ENCODE results near the gene JAKMIP2.

Gene JAKMIP2

DNA sequence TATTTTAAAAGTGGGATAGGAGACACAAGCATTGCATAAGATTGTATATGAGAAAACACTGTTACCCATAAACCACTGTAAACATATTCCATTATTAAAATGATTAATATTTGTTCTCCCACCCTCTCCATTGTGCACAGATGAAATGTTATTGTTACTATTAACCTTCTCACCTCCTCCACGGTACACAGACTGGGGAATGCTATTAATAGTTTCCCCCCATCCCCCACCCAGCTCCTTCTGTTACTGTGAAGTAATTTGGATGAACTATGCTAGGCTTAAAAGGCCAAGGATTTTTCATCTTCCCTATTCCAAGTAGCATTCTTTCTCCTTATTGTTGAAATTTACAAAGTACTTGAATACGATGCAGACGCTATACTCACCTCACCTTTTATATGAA lies 91.4 kb downstream of the JAKMIP2 start:
- no peak for DNase-seq

GRCh38 chr5:147690595-147690994 lies 91.9 kb downstream of the JAKMIP2 start:
- DNase-seq, result no peak

- DNase-seq, result no peak
Observed at GRCh38 chr5:147689426-147689825, 93.1 kb downstream of the JAKMIP2 start.

DNA sequence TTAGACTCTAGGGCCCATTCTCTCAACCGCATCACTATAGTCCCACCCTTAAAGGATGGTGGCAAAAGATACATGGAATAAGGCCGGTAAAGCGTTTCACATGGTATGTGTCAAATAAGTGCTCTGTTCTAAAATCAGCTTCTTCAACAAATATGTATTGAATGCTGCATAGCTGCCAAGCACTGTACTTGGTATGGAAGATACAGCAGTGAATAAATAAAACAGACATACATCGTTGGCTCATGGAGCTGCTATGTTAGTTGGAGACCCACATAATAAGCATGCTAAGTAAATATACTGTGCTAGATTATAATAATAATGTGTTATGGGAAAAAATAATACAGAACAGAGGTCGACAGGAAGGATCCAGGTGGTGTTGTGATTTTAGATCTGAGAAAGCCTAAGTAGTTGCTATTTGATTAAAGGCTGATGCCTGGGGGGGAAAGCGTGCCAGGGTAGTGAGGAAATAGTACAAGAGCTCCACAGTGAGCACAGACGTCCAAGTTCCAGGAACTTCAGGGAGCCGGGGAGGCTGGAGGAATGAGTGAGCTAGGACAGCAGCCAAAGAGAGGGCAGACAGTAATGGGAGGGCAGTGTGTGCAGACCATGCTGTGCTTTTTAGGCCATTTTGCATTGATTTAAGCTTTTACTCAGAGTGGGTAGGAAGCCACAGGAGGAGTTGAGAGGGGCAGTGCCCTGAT lies 93.7 kb downstream of the JAKMIP2 start:
- DNase-seq, result no peak

DNA sequence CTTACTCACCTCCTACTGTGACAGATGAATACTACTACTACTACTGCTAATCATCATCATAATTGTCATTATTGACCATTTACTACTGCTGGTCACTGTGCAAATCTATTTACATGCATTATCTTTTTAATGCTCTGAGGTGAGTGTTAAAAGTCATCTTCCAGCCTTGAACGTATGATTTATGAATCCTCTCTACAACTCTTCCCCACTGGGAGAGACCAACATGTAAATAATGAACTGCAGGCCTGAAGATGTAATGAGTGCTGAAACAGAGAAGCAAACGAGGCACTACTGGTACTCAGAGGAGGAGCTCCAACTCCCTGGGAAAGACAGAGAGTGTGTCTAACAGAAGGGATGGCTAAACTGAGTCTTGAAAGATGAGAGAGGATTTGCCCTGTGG lies 95.4 kb downstream of the JAKMIP2 start:
- no peak for DNase-seq

- no peak for DNase-seq
Observed at GRCh38 chr5:147686421-147686820, 96.1 kb downstream of the JAKMIP2 start.

DNA sequence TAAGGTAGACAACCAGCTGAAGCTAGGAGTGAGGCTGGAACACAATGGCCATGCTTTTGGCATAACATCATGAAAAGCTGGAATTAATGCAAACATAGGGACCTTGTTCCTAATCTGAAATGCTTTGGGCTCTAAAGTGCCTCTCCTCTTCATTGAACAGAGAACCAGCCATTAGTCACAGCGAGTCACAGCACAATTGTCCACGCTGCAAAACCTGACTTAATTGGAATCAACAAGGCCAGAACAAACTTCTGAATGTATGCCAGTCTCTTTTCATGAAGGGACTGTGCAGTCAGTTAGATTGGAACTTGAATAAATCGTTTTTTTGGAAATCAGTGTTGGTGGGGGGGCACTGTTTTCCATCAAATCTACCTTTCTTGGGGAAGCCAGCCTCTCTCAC lies 96.5 kb downstream of the JAKMIP2 start:
- no peak for DNase-seq

DNA sequence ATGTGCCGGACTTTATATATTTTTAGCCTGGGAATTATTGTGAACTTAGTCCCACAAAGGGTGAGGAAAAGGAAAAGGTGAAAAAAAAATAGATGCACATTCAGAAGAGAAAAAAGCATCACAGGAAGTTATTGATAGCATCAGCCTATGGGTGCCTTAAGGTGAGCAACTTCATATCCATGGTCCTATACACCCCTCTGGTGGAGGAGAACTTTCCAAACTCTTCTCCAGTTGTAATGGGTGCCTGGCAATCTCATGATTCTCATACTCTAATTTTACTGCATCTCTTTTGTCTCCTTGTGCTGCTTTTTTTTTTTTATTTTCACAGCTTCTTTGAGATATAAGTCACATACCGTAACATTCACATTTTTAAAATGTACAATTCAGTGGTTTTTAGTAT lies 107.4 kb downstream of the JAKMIP2 start:
- no peak for DNase-seq

GRCh38 chr5:147674411-147674810 lies 108.1 kb downstream of the JAKMIP2 start:
- DNase-seq, result no peak

- DNase-seq, result no peak
Observed at GRCh38 chr5:147673791-147674190, 108.7 kb downstream of the JAKMIP2 start.

GRCh38 chr5:147673266-147673665 lies 109.3 kb downstream of the JAKMIP2 start:
- no peak for DNase-seq

GRCh38 chr5:147671365-147671764 lies 111.2 kb downstream of the JAKMIP2 start:
- no peak for DNase-seq

- no peak for DNase-seq
Observed at GRCh38 chr5:147670815-147671214, 111.7 kb downstream of the JAKMIP2 start.

- DNase-seq, result no peak
Observed at GRCh38 chr5:147669169-147669869, 113.2 kb downstream of the JAKMIP2 start.

- no peak for DNase-seq
Observed at GRCh38 chr5:147668385-147668784, 114.1 kb downstream of the JAKMIP2 start.

- DNase-seq, result no peak
Observed at GRCh38 chr5:147667363-147667762, 115.2 kb downstream of the JAKMIP2 start.

DNA sequence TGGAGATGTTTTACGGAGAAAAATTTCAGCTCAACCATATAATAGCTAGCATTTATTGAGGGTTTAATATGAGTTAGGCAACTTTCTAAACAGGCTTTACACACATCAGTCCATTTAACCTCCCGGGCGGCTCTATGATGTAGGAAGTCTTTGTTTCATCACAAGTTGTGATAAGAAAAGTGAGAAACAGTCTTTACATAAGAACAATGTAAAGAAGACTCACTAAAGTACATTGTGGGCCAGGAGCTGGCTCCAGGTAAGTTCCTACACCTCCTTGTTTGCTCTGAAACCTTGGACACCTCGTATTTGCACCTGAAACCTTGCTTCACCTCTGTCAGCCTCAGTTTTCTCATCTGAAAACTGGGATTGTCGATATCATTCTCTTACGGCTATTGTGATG lies 116.1 kb downstream of the JAKMIP2 start:
- no peak for DNase-seq

- DNase-seq, result no peak
Observed at GRCh38 chr5:147661541-147661940, 121.0 kb downstream of the JAKMIP2 start.

- no peak for DNase-seq
Observed at GRCh38 chr5:147659166-147659929, 123.2 kb downstream of the JAKMIP2 start.

DNA sequence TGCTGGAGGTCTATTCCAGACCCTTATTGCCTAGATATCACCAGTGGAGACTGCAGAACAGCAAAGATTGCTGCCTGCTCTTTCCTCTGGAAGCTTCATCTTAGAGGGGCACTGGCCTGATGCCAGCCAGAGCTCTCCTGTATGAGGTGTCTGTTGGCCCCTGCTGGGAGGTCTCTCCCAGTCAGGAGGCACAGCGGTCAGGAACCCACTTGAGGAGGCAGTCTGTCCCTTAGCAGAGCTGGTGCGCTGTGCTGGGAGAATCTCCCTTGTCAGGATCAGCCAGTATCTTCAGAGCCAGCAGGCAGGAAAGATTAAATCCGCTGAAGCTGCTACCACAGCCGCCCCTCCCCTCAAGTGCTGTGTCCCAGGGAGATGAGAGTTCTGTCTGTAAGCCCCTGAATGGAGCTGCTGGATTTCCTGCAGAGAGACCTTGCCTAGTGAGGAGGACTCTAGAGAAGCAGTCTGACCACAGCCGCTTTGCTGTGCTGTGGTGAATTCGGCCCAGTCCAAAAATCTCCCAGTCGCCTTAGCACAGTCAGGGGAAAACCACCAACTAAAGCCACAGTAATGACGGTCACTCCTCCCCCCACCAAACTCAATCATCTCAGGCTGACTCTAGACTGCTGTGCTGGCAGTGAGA lies 124.1 kb downstream of the JAKMIP2 start:
- no peak for DNase-seq

DNA sequence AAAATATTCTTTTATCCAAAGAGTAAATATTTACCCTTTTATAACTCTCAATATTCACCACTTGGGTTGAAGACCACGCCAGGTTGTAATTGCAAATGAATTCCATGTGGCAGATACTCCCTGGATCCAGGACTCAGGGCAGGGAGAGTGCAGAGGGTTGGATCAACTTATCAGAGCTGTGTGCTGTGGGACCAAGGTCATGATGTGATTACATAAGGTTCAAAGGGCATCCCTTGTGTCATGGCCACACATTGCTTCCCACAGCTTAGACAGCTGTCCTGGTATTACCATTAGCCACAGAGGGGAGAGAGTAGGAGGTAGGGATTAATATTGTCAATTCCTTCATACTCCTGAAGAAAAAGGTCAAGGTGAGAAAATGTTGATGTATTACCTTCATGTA lies 133.9 kb downstream of the JAKMIP2 start:
- no peak for DNase-seq

GRCh38 chr5:147645197-147645596 lies 137.3 kb downstream of the JAKMIP2 start:
- no peak for DNase-seq

- DNase-seq, result no peak
Observed at GRCh38 chr5:147644460-147644859, 138.1 kb downstream of the JAKMIP2 start.

Data from GDM1 (cell line).